OCI-LY3 (cell line): Measurements from ENCODE around the gene C9.

Source experiments
- H2AFZ ChIP-seq: fragments of 200-600, 300-600 bp; shearing (Covaris generic); 2 replicates; pipeline ENCODE4 v1.6.0; 2014; ENCODE audit warnings: antibody characterized with exemption, low read depth, low read length
- H3K27ac ChIP-seq: fragments of 200-600, 300-600 bp; sonication (generic); 2 replicates; pipeline ENCODE4 v1.5.1; 2014; ENCODE audit warnings: mild to moderate bottlenecking, low read length, moderate library complexity, mixed read lengths
- H3K27me3 ChIP-seq: fragments of 200-600, 300-600 bp; sonication (generic); 2 replicates; pipeline ENCODE4 v1.6.1; 2014; ENCODE audit warnings: low read depth, low read length, mixed read lengths
- H3K36me3 ChIP-seq: fragments of 200-600, 300-600 bp; sonication (generic); replicated peaks from 2 replicates; pipeline ENCODE3; 2014; ENCODE audit warnings: low read depth, low read length, mixed read lengths
- H3K4me1 ChIP-seq: fragments of 300-600, 200-600 bp; sonication (generic); 2 replicates; pipeline ENCODE4 v1.6.1; 2014; ENCODE audit warnings: low read length, mixed read lengths
- H3K4me2 ChIP-seq: fragments of 200-600, 300-600 bp; sonication (generic); 2 replicates; pipeline ENCODE4 v1.6.1; 2014; ENCODE audit warnings: low read length, mixed read lengths
- H3K4me3 ChIP-seq: fragments of 300-600, 200-600 bp; sonication (generic); 2 replicates; pipeline ENCODE4 v1.5.1; 2014; ENCODE audit warnings: antibody characterized with exemption, mild to moderate bottlenecking, low read length, moderate library complexity
- H3K79me2 ChIP-seq: fragments of 300-600, 200-600 bp; shearing (Covaris generic); 2 replicates; pipeline ENCODE4 v1.6.1; 2014; ENCODE audit warnings: mild to moderate bottlenecking, low read length, mixed read lengths
- H3K9ac ChIP-seq: fragments of 300-600, 200-600 bp; shearing (Covaris generic); 2 replicates; pipeline ENCODE4 v1.6.0; 2014; ENCODE audit warnings: mild to moderate bottlenecking, low read length, moderate library complexity
- H3K9me3 ChIP-seq: fragments of 200-600, 300-600 bp; shearing (Covaris generic); 2 replicates; pipeline ENCODE4 v1.6.1; 2014; ENCODE audit warnings: low read length, mixed read lengths; ENCODE audit not compliant: insufficient read depth
- H4K20me1 ChIP-seq: fragments of 200-600, 300-600 bp; sonication (generic); 2 replicates; pipeline ENCODE4 v1.6.1; 2016; ENCODE audit warnings: low read length, mixed read lengths; ENCODE audit not compliant: insufficient read depth
- EZH2phosphoT487 ChIP-seq: fragments of 200-600 bp; shearing (Covaris generic); IDR thresholded peaks from 2 replicates; pipeline ENCODE4 v1.6.1; 2018; ENCODE audit warnings: antibody characterized with exemption, mixed run types, low read depth
- TF ChIP-seq, protein P1 (sequence below): fragments of 200-600, 300-600 bp; sonication (generic); IDR thresholded peaks from 2 replicates; pipeline ENCODE4 v1.5.1; 2014; ENCODE audit warnings: antibody characterized with exemption, low read length, low read depth

The C9 gene

DNA sequence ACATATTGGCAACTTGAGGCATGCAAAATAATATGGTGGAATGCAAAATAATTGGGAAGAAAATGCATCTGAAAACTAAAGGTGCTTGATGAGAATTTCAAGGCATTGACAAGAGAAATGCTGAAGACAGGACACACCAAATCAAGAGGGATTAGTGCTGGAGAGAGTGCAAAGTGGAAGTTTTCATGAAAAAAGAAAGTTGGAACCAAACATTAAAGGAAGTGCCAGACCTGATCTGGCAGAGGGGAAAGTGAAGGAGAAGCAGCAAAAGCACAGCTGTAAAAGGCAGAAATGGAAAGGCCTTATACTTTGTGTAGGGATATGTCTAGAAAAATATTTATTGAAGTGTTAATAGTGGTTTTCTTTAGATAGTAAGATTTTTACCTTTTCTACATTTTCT lies 109.6 kb downstream of the C9 start:
- no peak overlapping the region for H3K9ac ChIP-seq
- H2AFZ ChIP-seq = no peak overlapping the region
- H3K4me1 ChIP-seq = peaks cover 11% of the 10 kb centered on the region
- no peaks in the 10 kb centered on the region for H3K79me2 ChIP-seq
- no peak overlapping the region for H3K27ac ChIP-seq
- H3K4me3 ChIP-seq = no peak overlapping the region
- no peak overlapping the region for H3K4me2 ChIP-seq
- H3K9me3 ChIP-seq = no peaks in the 10 kb centered on the region
- TF ChIP-seq, protein P1, sequence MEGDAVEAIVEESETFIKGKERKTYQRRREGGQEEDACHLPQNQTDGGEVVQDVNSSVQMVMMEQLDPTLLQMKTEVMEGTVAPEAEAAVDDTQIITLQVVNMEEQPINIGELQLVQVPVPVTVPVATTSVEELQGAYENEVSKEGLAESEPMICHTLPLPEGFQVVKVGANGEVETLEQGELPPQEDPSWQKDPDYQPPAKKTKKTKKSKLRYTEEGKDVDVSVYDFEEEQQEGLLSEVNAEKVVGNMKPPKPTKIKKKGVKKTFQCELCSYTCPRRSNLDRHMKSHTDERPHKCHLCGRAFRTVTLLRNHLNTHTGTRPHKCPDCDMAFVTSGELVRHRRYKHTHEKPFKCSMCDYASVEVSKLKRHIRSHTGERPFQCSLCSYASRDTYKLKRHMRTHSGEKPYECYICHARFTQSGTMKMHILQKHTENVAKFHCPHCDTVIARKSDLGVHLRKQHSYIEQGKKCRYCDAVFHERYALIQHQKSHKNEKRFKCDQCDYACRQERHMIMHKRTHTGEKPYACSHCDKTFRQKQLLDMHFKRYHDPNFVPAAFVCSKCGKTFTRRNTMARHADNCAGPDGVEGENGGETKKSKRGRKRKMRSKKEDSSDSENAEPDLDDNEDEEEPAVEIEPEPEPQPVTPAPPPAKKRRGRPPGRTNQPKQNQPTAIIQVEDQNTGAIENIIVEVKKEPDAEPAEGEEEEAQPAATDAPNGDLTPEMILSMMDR = no peak
- TF ChIP-seq EZH2phosphoT487 = no peak
- H3K36me3 ChIP-seq = peaks cover 2% of the 10 kb centered on the region
- H3K27me3 ChIP-seq = no peaks in the 10 kb centered on the region
- no peaks in the 10 kb centered on the region for H4K20me1 ChIP-seq

DNA sequence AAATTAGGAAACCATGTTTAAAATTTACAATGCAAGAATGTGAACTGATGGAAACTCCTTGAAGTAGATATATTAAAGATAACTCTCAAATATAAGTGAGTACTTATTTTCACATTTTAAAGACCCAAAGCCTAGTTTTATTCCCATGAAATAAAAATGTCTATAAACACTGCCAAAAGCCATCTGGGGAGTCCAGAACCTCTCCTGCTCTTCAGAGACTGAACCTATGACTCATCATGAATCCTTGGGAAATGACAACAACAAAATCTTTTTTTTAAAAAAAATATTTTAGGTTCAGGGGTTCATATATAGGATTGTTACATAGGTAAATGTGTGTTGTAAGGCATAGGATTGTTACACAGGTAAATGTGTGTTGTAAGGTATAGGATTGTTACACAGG lies 111.1 kb downstream of the C9 start:
- H4K20me1 ChIP-seq = no peaks in the 10 kb centered on the region
- no peak overlapping the region for H3K4me3 ChIP-seq
- H3K27me3 ChIP-seq = no peaks in the 10 kb centered on the region
- no peaks in the 10 kb centered on the region for H3K79me2 ChIP-seq
- H3K4me1 ChIP-seq = peaks cover 11% of the 10 kb centered on the region
- H3K36me3 ChIP-seq = peaks cover 2% of the 10 kb centered on the region
- no peak overlapping the region for H3K4me2 ChIP-seq
- TF ChIP-seq EZH2phosphoT487 = no peak
- TF ChIP-seq, protein P1 = no peak
- H3K9ac ChIP-seq = no peak overlapping the region
- H3K9me3 ChIP-seq = no peaks in the 10 kb centered on the region
- no peak overlapping the region for H3K27ac ChIP-seq
- H2AFZ ChIP-seq = no peak overlapping the region

DNA sequence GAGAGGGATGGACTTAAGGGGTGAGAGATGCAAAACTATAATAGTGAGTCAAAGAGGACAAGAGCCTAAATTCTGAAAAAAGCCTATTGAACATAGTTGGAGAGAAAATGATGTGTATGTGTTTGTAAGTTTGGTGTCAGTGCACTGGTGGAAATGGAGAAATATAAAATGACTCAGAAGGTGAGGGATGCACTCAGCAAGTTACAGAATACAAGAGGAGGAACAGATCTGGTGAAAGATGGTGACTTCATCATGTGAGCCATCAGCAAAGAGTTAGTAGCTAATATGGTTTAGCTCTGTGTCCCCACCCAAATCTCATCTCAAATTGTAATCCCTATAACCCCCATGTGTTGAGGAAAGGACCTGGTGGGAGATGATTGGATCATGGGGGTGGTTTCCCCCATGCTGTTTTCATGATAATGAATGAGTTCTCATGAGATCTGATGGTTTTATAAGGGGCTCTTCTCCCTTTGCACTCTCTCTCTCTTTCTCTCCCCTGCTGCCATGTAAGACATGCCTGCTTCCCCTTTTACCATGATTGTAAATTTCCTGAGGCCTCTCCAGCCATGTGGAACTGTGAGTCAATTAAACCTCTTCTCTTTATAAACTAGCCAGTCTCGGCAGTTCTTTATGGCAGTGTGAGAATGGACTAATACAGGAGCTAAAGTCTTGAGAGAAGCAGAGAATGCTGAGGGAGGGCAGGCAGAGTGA lies 114.6 kb downstream of the C9 start:
- no peaks in the 10 kb centered on the region for H3K4me1 ChIP-seq
- no peak overlapping the region for H3K4me2 ChIP-seq
- TF ChIP-seq EZH2phosphoT487 = no peak
- TF ChIP-seq, protein P1 = no peak
- no peak overlapping the region for H3K27ac ChIP-seq
- H3K4me3 ChIP-seq = no peak overlapping the region
- H3K36me3 ChIP-seq = peaks cover 2% of the 10 kb centered on the region
- H3K9me3 ChIP-seq = no peaks in the 10 kb centered on the region
- H2AFZ ChIP-seq = no peak overlapping the region
- no peaks in the 10 kb centered on the region for H3K27me3 ChIP-seq
- H4K20me1 ChIP-seq = no peaks in the 10 kb centered on the region
- H3K9ac ChIP-seq = no peak overlapping the region
- H3K79me2 ChIP-seq = no peaks in the 10 kb centered on the region

DNA sequence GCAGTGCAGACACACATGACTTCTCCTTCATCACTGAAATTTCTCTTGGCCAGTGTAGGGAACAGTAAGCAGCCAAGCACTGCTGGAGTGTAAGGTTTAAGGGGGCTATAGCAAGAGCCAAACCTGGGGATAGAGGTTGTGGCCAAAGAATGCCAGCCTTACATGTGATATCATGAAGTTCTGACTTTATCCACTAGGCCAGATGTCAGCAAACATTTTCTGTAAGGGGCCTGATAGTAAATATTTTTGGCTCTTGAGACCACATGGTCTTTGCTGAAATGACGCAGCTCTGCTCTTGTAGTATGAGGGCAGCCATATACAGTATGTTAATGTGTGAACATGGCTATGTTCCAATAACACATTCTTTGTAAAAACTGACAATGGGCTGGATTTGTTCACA lies 115.2 kb downstream of the C9 start:
- H3K27ac ChIP-seq = no peak overlapping the region
- no peaks in the 10 kb centered on the region for H3K9me3 ChIP-seq
- no peak overlapping the region for H3K9ac ChIP-seq
- H3K36me3 ChIP-seq = peaks cover 2% of the 10 kb centered on the region
- H3K4me1 ChIP-seq = no peaks in the 10 kb centered on the region
- no peak overlapping the region for H3K4me3 ChIP-seq
- H3K79me2 ChIP-seq = no peaks in the 10 kb centered on the region
- no peak overlapping the region for H2AFZ ChIP-seq
- no peaks in the 10 kb centered on the region for H3K27me3 ChIP-seq
- no peaks in the 10 kb centered on the region for H4K20me1 ChIP-seq
- H3K4me2 ChIP-seq = no peak overlapping the region
- no peak for TF ChIP-seq EZH2phosphoT487
- TF ChIP-seq, protein P1 = no peak
